HG02973 (cell line): Measurements from ENCODE around the gene RELL1.

Experiments
- ATAC-seq: cut with Tn5 transposase; IDR thresholded peaks from one replicate; pipeline ENCODE4 v1.9.1; 2021; ENCODE audit warnings: moderate library complexity; ENCODE audit not compliant: unreplicated experiment

RELL1 gene

DNA sequence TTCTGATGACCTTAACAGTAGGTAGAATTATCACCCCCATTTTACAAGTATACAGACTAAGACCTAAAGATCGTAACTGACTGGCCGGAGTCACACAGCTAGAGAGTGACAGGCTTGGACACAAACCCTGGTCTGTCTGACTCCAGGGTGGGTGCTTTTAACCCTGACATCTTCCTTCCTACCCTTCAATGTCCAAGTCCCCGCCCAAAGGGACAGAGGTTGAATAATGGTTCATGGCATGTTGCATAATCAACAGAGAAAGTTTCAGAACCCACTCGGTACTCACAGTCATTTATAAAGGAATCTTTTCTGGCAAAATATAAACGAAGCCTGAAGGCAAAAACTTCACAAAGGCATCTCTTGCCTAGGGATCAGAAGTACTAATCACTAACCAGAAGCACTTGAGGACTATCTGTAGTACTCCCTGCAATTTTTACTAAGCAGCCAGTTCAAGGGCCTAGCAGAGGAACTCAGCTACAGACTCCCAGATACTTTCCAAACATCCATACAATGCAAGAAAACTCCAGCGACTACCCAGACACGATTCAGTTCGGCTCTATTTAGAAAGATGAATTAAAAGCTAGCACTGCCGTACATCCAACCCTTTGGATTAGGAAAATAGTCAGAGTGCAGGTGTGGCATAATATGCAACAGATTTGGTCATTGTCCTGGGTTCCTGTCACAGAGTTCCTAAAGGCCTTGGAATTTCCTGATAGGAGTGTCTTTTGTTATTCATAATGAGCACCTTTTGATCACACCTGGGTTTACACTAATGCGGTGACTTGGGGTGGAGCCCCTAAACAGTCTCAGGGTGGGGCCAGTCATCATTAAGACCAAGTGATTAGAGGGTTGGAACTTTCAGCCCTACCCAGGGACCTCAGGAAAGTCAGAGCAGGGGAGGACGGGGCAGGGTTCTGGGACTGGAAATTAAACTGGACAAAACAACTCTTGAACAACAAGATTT, 44.0 kb downstream of the RELL1 start:
- no peak for ATAC-seq

DNA sequence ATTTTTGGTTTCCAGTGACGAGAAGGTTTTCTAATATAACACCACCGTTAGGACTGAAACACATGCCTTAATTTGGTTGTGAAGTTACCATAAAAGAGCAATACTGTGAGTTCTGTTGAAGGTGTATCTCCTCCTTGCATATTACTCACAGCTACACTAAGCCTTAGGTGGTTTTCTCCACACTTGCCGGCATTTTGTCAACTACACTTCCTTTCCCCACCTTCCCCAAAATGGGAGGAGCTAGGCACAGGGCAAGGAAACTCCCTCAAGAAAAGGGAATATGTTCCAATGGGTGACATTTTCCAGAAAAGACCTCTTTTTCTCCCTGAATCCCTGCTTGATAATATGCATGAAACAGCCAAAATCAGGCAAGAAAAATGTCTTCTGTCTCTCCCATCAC, 44.8 kb downstream of the RELL1 start:
- ATAC-seq = no peak

DNA sequence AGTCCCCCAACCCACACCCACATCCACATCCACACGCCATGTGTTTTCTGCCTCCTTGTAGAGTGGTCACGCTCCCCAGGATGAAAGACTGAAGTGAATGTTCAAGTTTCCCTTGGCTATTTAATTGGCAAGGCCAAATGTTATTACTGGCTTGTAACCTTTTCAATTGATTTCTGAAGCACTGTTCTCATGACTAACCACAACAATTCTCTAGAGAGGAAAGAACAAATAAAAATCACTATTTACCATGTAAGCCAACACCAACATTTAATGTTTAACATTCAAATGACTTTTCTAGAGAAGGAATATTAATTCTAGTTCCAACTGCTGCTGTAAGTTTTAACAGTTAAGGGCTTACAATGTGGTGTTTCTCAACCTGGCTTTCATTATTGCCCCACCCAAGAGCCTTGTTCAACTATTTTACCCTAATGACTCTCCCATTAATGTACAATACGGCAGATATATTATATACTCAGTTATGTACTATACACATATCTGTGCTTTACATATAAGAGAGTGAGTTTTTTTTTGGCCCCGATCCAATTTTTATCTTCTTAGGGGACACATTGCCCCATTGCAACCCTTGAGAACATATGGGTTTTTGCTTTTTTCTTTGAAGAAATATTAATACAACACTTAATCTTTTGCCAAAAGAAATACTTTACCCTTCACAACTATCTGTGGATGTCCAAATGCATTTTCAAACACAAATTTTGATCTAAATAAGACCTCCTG, 46.5 kb downstream of the RELL1 start:
- no peak for ATAC-seq

DNA sequence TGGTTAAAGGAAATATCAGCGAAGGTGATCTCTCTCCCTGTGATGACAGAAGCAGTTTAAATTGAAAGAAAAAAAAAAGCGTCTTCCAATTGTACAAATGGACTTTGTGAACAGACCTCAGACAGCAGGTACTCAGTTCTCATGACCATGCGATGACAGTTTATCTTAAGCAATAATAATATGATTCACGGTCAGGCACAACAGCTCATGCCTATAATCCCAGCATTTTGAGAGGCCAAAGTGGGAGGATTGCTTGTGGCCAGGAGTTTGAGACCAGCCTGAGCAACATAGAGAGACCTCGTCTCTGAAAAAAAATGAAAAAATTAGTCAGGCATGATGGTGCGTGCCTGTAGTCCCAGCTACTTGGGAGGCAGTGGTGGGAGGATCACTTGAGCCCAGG, 51.0 kb downstream of the RELL1 start:
- ATAC-seq = no peak

DNA sequence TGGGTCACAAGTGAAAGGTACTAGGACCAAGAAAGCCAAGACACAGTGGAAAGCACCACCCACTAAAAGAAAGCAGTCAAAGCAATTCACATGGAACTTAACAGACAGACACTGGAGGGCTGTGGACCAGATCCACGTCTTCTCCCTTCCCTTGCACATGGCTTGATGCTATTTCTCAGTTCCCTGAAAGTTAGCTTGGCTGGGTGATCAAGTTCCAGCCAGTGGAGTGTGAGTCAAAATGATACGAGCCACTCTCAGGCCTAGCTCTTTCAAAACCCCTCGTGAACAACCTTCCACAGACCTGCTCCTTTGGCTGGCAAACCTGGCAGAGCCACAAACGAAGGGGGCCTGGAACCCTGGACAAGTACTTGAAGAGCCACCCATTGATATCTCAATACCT, 52.0 kb downstream of the RELL1 start:
- ATAC-seq = no peak

DNA sequence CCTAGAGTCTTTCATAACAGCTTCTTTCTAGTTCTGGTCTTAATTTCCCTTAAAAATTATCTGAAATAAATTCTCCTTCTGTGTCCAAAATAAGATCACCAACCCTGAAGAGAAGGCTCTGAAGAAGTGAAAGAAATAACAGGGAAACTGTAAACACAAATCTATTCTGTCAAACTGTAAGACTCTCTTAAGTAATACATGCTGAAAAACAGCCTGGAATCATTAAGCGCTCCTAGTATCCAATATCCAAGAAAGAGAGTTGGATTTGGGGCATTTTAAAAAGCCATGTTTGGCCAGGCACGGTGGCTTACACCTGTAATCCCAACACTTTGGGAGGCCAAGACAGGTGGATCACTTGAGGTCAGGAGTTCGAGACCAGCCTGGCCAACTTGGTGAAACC, 53.3 kb downstream of the RELL1 start:
- no peak for ATAC-seq

DNA sequence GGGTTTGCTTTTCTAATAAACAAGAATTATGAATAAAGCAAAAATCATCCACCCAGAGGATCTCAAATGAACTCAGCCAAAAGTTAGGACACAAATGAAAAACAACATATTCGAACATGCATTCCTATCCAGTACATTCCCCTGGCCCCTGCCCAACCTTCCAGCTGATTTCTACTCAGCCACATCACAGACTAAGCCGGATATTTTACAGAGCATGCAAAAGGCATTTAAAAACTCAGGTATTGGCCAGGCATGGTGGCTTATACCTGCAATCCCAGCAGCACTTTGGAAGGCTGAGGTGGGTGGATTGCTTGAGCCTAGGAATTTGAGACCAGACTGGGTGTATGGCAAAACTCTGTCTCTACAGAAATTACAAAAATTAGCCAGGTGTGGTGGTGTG, 54.6 kb downstream of the RELL1 start:
- no peak for ATAC-seq

DNA sequence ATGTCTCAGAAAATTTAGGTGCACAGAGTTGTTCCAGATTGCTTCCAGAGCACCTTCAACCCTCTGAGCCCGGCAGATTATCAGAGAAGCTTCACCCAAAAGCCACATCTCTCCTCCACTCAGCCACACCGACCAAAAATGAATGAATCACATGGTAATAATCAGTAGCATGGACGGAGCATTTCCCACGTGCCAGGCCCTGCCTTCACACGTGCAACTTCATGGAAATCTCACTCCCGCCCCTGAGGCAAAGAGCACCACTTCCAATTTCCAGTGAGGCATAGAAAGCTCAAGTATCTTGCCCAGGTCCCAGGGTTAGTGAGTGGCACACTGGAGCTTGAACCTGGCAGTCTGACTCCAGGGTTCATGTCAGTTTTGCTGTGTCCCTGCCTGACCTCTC, 56.5 kb downstream of the RELL1 start:
- ATAC-seq = no peak

DNA sequence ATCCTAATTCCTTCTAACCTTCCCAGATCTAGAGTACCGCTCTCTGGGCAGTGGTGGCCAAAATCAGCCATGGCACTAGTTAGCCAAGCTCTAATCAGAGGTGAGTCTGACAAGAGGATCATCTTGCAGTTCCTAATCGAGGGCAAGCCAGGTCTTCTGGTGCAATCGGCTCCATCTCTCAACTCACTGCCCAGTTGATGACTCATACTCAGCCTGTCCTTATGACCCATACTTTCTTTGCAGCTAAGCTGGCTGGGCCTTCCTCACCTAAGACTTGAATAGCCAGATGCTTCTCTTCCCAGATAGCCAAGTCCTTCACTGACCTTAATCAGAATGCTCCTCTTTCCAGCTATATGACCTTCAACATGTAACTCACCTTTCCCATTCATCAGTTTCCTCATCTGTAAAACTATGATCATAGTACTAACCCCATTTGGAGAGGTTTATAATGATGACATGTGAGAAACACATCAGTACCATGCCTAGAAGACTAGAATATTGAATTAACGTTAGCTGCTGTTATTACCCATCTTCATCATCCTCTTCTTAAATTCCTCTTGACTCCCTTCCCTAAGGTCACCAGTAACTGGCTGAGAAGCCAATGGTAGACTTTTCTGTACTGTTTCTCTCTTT, 57.1 kb downstream of the RELL1 start:
- ATAC-seq = no peak

DNA sequence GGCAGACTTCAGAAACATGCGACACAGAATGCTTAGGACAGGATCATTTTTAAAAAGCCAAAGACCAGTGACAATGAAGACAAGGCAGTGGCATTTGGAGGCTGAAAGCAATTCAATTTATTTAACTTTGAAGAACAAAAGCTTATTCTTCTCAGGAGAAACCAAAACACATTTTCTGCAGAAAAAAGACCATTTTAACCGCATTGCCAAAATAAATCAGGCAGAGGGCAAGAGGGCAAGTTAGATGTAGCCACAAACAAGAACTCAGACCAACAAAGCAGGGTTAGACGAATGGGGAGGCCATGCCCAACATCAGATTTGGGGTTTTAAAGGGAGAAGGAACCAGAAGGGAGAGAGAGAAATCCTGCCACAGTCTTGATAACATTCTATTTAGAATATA, 58.9 kb downstream of the RELL1 start:
- no peak for ATAC-seq

DNA sequence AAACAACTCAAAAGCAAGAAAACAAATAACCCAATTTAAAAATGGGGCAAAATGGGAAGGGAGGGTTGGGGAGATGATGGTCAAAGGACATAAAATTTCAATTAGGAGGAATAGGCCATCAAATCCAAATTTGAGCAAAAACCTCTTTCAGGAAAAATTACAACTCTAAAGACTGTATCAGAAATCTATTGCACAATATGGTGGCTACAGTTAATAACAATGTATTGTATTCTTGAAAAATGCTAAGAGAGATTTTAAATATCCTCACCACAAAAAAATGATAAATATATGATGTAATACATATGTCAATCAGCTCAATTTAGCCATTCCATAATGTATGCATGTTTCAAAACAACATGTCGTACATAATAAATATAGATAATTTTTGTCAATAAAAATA, 60.7 kb downstream of the RELL1 start:
- no peak for ATAC-seq

DNA sequence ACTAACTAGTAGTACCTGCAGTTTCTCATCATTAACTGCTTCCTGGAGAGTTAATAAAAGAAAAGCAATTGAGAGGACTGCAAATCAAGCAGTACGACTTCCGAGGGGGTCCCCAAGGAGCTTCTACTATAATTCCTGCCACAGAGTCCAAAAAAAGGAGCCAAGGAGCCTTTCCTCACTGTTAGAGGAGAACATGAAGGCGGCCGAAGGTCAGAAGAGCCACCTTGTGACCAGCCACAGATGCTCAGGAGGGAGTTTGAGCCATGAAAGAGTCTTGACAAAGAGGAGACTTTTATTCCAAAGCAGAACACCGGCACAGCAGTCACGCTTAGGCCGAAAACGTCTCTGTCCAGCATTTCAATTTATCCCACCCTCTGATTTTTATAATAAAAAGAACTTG, 62.2 kb downstream of the RELL1 start:
- ATAC-seq = no peak

DNA sequence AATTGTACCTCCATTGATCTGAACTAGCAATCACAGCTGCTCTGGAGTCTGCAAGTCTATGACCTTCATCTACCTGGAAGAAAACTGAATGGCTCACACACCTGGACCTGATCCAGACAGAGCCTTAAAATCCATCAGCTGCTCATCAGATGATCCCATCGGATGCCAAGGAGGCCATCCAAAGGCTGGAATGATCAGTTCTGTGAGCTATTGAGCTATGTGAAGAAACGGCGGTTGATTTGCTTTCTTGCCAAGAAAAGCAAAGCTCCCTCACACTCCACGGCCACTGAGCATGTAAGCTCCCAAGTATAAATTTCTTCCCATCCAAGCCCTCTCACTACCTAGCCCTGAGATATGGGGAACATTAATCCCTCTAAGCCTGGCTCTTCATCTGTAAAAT, 63.1 kb downstream of the RELL1 start:
- ATAC-seq = no peak

DNA sequence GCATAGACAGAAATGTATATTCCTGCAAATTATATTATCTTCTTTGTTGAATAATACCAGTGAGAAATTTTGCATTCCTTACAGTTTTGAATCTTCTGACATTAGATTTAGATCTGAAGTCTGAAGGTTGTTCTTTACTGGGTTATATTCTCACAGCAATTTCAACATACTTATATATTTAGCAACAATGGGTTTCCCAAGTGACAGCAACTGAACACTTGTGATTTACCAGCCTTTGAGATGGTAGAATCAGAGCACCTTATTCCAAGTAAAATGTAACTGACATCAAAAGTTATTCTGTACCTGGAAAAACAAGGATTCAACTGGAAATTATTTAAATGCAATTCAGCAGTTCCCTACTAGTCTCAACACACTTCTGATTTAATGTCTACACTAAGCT, 66.0 kb downstream of the RELL1 start:
- no peak for ATAC-seq

DNA sequence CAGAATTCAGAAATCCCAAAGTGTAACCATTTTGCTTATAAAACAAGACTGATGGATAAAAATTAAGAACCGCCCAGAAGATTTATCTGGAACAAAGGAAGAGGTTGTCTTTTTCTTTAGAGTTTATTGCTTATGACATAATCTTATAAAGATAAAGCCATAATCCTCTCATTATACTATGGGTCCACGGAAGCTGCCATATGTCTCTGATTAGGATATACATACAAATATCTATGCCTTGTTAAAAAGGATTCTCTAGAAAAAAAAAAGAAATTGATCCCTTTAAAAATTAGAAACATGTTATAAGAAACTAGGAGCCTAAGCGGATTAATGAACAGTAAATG, 70.5 kb downstream of the RELL1 start:
- no peak for ATAC-seq

DNA sequence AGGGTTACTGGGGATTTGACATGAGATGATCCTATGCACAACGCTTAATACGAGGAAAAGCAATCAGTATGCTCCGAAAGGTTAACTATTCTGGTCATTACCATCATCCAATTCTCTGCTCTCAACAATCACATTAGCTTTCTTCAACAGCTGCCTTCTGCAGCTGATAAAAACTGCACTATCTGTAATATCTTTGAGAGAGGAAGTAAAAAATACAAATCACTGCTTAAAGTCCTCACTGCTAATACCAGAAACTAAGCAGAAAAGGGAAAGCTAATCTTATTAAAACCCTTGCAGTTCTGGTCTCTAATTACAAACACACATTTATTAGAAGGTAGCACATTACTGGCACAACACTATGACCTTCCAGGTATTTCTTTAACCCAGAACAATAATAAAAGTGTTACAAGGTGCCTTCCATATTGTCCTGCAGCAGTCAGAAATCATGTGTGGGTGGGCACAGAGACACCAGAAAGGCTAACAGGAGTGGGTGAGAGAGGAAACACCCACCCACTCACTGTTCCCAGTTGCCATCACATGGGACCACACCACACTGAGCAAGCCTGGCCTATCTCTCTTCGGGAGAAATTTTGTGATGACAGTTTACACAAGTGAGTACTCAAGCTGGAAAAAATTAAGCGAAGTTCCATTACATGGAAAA, 71.0 kb downstream of the RELL1 start:
- ATAC-seq = no peak

DNA sequence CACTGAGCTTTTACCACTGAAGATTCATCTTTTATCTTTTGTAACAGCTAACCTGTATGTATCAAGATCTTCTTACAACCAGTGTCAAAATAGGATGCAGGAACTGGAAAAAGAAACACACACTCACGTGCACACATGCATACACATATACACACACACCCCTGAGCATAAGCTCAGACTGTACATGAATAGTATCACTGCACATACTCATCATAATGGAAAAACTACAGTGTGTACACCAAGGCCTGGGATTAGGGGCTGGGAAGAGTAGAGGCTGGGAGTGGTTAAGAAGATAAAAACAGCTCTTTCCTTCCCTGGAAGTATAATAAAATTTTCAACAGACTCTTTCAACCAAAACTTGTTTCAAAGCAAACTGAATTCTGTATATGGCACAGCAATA, 73.4 kb downstream of the RELL1 start:
- no peak for ATAC-seq

DNA sequence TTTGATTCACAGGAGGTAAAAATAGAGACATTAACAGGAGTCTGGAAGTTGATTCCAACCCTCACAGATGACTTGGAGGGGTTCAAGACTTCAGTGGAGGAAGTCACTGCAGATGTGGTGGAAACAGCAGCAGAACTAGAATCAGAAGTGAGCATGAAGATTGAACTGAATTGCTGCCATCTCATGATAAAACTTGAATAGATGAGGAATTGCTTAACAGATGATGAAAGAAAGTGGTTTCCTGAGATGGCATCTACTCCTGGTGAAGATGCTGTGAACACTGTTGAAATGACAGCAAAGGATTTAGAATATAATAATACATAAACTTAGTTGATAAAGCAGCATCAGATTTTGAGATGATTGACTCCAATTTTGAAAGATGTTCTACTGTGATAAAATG, 76.5 kb downstream of the RELL1 start:
- no peak for ATAC-seq

DNA sequence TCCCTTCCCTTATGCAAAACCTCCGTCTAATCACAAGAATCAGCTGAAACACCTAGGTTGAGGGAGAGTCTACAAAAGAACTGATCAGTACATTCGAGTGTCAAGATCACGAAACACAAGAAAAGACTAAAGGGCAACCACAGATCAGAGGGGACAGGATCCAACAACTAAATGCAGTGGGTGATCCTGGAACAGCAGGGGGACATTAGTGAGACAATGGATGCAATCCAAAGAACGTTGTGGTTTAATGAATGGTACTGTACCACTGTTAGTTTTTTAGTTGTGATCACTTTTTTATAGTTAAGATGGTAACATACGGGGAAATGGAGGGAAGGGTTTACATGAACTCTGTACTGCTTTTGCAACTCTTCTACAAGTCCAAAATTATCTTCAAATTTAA, 79.2 kb downstream of the RELL1 start:
- no peak for ATAC-seq

DNA sequence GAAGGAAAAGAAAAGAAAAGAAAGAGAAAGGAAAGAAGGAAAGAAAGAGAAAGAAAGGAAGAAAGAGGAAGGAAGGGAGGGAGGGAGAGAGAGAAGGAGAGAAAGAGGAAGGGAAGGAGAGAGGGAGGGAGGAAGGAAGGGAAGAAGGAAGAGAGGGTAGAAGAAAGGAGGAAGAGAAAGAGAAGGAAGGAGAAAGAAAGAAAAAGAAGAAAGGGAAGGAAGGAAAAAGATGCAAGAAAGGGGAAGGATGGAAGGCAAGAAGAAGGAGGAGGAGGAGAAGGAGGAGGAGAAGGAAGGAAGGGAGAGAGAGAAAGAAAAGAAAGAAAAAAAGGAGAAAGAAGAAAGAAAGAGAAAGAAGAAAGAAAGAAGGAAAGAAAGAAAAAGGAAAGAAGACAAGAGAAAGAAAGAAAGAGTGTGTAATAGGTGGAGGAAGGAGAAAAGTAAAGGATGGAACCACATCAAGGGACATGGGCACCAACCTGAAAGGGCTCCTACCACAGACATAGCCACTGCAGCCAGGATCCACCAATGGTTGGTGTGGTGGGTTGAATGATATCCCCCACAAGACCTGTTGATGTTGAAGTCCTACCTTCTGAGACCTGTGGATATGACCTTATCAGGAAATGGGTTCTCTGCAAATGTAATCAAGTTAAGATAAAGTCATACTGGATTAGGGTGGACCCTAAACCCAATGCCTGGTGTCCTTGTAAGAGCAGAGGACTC, 80.2 kb downstream of the RELL1 start:
- ATAC-seq = no peak

DNA sequence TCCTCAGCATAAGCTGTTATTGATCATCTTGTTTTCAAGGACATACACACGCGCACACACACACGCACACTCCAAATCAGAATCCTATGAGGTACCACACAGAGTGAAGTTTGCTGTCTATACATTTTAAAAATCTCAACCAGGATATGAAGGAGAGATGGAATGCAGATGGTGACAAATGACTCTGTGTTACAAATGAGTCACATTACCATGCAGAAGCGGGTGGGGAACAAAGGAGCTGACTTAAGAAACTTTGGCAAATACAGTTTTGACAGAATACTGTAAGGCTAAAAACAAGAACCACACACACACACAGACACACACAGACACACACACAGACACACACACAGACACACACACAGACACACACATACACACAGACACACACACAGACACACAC, 81.7 kb downstream of the RELL1 start:
- no peak for ATAC-seq
